Right renal cortex interstitium (tissue), 3 donors: ENCODE results near the gene DACH1. TPM values are rescaled to one million over a fixed set of nuclear protein-coding genes. Genes with fewer than 3 reads are reported as not detected.
A peak's percentile ranks its signal among the peaks of the same experiment; 100 is the strongest.

Experiments
- DNase-seq, 3 donors: peaks; one replicate each; pipeline ENCODE4 v3.0.0-alpha.2; 2013; ENCODE audit warnings: low read depth in 3 of 3, low spot score in 2 of 3
- polyA plus RNA-seq, 3 donors: library from polyadenylated mRNA; unstranded; fragments of 120-200 nt; gene quantifications; one replicate each; pipeline ENCODE4 v1.2.1, GENCODE V29; 2013; ENCODE audit not compliant: insufficient read length in 3 of 3

Gene DACH1
- polyA plus RNA-seq, 3 donors: 104 to 121 (median 109) TPM

DNA sequence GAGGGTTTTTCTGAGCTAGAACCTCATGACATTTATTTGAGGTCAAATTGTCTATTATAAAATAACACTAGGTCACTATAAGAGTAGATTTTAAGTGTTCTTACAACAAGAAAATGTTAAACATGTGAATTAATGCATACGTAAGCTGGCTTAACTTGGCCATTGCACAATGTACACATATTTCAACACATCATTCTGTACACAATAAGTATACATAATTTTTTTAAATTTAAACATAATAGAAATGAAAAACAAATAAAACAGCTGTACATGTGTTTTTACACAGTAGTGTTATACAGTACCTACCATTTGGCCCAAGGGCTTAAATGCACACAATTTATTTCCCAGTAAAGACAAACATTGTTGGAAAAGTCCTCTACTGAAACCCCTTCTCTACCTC lies 269.9 kb downstream of the DACH1 start:
- DNase-seq: no peak

- no peak for DNase-seq
Observed at GRCh38 chr13:71596116-71596515, 270.9 kb downstream of the DACH1 start.

GRCh38 chr13:71593566-71593965 lies 273.4 kb downstream of the DACH1 start:
- DNase-seq: no peak

GRCh38 chr13:71591374-71591773 lies 275.6 kb downstream of the DACH1 start:
- DNase-seq: no peak

DNA sequence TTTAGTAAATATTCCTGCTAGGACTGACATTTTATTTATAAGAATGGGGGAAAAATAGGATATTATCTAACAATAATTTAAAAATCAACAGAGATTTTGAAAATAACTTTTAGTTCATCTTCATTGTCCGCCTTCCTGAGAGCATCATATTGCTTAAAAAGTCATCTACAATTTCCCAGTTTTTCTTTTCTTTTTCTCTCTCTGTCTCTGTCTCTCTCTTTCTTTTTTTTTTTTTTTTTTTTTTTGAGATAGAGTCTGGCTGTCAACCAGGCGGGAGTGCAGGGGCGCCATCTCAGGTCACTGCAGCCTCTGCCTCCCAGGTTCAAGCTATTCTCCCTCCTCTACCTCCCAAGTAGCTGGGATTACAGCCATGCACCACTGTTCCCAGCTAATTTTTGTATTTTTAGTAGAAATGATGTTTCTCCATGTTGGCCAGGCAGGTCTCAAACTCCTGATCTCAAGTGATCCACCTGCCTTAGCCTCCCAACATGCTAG lies 276.3 kb downstream of the DACH1 start:
- no peak for DNase-seq

GRCh38 chr13:71589032-71589431 lies 278.0 kb downstream of the DACH1 start:
- DNase-seq: no peak

DNA sequence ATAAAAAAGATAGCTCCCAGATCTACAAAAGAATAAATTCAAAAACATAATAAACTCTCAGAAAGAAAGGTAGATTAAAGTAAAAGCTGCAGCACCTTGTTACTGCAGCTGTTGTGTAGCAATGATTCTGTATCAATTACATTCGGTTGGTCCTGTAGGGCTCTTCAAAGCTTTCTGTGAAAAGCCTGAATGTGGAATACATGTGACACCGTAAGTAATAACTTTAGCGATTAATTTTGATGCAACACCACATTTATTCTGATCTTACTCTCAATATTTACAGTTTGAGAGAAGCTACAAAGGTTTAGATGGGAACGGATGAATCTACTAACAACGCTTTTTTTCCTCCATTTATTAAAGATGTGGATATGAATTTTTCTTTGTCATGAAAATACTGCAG lies 279.2 kb downstream of the DACH1 start:
- DNase-seq: no peak

GRCh38 chr13:71587193-71587592 lies 279.8 kb downstream of the DACH1 start:
- no peak for DNase-seq

- no peak for DNase-seq
Observed at GRCh38 chr13:71583581-71583980, 283.4 kb downstream of the DACH1 start.

DNA sequence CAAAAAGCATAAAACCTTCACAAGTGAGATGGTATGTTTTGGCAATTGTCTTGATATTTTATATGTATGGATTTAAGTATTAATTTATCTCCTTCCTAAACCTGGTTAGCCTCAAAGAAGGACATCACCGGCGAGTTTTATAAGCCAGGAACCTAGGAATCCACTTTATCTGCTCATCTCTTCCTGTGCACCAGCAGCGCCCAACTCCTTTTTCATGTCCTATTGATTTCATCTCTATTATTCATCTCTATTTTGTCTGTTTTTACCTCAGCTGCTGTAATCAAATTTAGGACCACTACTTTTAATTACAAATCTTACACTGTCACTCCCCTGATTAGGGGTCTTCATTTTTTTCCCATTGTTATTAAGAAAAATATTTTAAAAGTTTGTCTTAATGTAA lies 286.4 kb downstream of the DACH1 start:
- no peak for DNase-seq

DNA sequence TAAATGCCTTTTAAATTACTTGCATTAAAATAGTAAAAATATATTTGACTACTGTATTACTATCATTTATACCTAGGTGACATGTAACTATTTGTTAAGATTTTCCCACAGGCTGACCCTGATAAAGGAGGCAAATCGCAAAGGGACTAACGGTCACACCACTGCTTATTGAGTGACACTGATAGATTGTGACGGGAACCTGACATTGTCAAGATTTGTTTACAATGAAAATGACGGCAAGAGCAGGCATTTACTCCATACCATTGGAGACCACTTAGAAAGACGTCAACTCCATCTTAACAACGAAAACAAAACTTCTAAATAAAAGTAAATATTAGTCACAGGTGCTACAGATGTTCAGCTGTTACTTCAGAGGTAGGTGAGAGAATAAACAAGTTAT lies 289.0 kb downstream of the DACH1 start:
- DNase-seq: no peak

DNA sequence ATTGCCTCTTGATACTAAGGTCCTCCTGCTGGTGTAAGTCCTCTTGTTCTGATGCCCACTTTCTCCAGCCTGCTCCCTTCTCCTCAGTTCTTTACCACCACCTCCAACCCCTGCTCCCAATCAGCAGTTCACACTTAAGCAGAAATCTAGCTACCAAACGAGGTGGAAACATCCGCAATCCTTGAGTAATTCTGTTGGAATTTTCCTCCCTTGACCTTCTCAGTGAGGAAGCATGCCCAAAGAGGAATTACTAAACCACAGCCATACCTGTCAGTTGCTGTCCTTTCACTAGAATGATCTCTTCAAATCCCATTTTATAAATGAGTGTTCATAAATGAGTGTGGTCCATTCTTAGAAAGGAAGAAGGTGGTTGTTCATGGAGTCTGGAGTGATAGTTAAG lies 289.9 kb downstream of the DACH1 start:
- DNase-seq: no peak

- DNase-seq: no peak
Observed at GRCh38 chr13:71576571-71576970, 290.4 kb downstream of the DACH1 start.

GRCh38 chr13:71546881-71547280 lies 320.1 kb downstream of the DACH1 start:
- no peak for DNase-seq

- no peak for DNase-seq
Observed at GRCh38 chr13:71540098-71540497, 326.9 kb downstream of the DACH1 start.

- no peak for DNase-seq
Observed at GRCh38 chr13:71536201-71536600, 330.8 kb downstream of the DACH1 start.

DNA sequence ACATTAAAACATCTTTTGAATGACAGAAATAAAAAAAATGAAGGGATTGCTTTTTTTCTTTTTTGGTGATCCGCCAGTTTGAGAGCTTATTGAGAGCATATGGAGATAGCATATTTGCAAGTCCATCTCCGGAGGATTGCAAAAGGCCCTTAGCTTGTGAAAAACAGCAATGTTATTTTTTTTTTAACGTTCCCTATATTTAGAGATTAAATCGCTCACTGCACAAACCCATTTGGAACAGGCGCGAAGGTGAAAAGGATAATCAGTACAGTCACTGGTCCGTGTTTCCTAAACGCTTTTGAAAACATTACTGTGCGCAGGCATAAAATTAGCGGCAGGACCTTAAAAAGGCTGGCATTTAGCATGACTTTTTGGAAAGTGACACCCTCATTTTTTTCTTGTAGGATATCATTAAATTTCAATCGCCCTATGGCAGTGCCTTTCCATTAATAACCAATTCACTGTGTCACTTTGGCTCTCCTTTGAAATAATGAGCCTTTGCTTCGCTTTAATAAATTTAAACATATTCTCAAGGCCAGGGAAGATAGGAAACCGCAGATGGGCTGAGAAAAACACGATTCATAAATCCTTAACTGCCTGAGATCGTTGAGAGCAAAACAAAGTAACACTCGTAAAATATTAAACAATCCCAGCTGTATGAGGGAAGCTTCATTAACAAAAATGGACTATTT lies 342.2 kb downstream of the DACH1 start:
- peak; percentile 13 to 33 (median 23) for DNase-seq

GRCh38 chr13:71524245-71524612 lies 342.8 kb downstream of the DACH1 start:
- no peak for DNase-seq

DNA sequence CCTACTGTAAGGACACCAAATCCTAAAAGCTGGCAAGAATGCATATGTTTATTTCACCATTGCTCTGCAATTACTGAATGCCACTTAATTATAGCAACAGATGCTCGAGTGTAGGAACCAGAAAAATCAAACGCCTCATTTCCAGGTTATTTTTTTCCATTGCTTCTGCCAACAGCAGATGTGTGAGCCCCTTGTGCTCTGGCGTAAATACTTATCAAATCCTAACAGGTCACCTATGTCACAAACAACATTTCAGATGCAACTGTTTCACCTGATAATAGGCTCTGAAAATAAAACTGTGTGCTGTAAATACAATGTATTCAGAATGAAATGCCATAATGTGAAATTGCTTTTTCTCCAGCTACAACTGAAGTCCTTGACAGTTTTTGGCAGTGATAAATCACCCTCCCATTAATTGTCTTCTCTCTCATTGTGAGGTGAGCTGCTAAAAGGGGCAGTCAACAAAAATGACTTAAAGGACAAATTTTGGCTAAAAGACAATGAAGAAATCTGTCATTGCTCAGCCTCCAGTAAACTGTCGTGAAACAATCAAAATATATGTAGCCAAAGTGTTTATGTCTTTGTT lies 344.0 kb downstream of the DACH1 start:
- DNase-seq: no peak

DNA sequence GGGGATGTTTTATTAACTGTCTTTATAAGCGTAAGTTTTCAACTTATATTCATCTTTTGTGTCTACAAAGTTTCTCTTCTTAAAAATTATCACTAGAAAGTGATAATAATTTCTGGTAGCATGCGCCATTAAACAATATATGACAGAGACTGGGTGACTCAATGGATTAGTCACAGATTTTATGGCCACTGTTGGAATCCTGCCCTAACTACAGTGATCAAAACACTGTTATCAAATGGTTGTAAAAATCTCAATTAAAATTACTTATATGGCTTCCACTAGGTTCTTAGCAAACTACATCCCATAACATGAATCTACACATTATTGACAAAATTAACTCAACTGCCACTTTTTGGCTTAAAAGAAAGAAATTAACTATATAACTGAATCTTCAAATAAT lies 350.0 kb downstream of the DACH1 start:
- no peak for DNase-seq

DNA sequence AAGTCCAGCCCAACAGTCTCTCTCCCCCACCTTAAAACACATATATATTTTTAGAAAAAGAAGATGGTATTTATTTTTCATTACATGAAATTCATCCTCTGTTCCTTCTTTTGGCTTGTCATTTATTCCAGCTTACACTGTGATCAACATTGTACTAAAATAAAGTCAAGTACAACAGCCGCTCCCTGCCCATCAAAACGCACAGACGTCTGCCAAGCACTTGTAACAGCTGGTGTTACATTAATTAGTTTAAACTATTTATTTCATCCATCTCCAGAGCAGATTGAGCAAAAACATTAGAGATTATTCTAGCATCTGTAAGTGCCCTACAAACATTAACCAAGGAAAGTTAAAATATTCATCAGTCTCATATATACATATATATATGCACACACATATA lies 350.5 kb downstream of the DACH1 start:
- no peak for DNase-seq

- DNase-seq: no peak
Observed at GRCh38 chr13:71515744-71516038, 351.3 kb downstream of the DACH1 start.
